GM21717 (cell line): ENCODE results near the gene GAB3.

Source experiments
- ATAC-seq: cut with Tn5 transposase; IDR thresholded peaks from one replicate; pipeline ENCODE4 v1.9.1; 2021; ENCODE audit warnings: mild to moderate bottlenecking, moderate library complexity; ENCODE audit not compliant: unreplicated experiment

The GAB3 gene

GRCh38 chrX:154751203-154751668, 359 bp upstream of the GAB3 start:
- ATAC-seq, result peak; percentile 15

GRCh38 chrX:154749856-154750255, 1.0 kb downstream of the GAB3 start:
- no peak for ATAC-seq

DNA sequence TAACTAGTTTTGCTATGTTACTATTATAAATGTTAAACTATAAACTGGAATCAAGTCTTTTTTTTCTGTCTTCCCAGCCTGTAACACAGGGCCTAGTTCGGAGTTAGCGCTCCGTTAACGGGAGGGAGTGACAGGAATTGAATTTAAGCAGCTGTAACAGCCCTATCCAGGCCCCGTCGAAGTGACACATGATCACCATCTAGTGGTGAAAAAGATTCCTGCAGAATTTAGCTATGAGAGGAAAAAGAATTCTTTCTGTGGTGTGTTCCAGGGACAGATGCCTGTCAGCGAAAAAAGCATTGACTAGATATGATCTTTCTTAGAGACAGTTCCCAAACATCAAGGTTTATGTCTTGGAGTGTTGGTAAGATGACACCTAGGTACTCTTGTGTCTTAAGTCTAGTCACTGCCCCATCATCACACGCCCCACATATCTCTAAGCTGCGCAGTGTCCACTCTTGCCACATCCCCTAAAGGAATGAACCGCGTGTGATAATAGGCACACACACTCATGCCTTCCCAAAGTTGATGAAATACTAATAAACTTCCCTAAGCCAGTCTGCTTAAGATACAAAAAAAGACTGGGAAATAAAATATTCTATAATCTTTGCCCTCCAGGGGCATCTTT, 2.1 kb downstream of the GAB3 start:
- peak; percentile 44 for ATAC-seq

DNA sequence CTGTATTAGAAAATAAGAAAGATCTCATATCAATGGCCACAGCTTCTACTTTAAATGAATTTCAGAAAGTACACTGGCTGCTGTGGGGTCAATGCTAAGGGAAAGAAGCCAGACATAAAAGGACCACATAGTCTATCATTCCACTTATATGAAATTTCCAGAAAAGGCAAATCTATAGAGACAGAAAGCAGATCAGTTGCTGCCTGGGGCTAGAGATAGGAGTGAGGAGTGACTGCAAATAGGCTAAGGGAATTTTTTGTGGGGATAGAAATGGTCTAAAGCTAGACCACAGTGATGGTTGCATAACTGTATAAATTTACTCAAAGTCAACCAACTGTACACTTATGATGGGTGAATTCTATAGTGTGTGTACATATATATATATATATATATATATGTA, 8.3 kb downstream of the GAB3 start:
- ATAC-seq, result no peak

- ATAC-seq, result no peak
Measured at GRCh38 chrX:154739952-154740465, 10.9 kb downstream of the GAB3 start.

DNA sequence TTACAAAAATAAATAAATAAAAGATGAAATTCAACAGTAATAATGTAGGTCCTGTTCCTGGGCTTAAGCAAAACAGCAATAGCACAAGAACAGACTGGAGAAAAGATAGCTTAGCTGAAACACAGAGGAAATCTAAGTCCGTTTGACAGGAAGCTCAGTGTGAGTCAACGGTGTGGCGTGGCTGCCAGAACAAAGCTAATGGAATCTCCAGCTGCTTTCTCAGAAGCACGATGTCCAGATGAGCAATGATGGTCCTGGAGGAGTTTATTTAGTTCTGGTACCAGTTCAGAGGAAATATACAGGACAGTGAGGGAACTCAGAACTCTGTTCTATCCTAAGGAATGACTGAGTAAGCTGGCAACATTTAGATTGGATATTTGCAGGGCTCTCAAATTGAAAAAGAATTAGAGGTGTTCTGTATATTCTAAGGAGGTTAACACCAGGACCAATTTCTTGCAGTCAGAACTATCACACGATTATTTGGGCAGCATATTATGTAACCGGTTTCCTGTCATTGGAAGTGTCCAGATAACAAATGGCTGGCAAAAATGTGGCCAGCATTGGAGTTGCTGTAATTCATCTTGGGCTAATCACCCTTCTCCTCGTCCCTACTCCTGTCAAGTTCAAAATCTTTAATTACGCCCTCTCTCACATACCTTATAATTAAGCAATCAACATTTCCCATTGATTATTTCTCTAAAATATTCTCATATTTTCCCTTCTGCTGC, 12.7 kb downstream of the GAB3 start:
- no peak for ATAC-seq

DNA sequence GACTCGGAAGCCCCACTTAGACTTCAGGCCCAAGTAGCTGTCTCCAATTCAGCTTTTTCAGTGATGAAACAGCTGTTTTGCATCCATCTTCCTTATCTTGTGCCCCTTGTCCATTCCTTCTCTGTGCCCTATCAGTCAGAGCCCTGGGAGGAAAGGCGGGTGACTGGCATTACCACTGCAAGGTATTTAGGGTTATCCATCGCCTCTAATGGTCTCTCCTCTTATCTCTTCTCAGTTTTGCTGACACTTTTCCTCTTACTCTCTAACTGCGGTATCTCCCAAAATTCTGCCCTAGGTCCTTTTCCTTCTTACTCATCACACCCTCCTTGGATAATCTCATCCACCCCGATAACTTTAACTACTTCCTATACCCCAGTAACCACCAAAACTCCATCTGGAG, 13.7 kb downstream of the GAB3 start:
- no peak for ATAC-seq

- no peak for ATAC-seq
Measured at GRCh38 chrX:154735695-154736393, 15.0 kb downstream of the GAB3 start.

GRCh38 chrX:154734061-154734781, 16.7 kb downstream of the GAB3 start:
- no peak for ATAC-seq

DNA sequence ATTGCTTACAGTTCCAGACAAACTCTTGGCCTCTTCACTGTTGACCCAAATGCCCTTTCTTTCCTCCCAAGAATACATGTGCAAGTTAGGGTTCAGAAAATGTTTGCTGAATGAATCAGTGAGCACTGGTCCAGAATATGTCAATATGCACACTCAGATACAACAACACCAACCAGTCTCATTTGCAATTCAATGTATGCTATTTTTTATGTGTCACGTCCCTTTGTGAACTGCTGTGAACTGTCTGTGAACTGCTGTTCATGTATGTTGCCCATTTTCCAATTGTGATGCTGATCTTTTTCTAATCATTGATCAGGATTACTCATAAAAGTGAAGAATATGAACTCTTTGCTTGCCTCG, 17.8 kb downstream of the GAB3 start:
- no peak for ATAC-seq

DNA sequence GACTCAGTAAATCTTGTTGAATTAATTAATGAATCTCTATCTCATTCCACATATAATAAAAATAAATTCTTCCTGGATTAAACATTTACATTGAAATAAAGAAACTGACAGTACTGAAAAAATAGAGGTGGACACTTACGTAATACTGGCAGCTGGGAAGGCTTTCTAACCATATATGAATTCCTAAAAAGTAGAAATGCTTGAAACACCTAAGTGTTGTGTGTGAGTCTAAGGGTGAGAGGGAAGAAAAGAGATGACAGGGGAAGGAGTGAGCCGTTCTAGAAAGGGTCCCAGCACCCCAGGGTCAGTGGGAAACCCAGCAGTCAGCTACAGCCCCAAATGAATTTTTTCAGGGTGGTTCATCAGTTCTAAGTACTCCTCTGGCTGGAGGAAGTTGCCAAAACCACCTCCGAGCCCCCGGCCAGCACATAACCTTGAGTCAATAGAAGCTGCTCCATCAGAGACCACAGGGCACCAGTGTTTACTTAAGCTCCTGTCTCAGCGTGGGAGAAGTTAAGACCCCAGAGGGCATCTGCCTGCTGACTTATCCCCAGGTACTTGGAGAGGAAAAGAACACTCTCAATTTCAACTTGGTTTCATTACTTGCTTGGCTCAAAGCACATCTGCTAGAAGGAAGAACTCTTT, 18.3 kb downstream of the GAB3 start:
- ATAC-seq, result no peak

DNA sequence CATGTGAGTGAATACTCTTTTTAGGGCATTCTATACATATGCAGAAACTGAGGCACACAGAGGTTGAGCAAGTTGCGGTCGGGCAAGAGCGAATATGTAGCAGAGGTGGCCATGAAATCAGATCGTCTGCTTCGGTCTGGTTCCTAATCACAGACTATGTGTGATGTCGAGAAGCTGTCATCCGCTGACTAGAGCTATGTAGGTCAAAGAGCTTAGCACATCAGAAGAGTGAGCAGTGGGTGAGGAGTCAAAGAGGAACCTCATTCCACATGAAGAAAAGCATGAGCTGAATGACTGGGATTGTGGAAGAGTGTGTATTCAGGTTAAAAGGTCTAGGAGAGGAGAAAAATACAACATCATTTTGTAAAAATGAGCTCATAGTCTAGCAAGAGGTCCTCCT, 19.0 kb downstream of the GAB3 start:
- no peak for ATAC-seq

DNA sequence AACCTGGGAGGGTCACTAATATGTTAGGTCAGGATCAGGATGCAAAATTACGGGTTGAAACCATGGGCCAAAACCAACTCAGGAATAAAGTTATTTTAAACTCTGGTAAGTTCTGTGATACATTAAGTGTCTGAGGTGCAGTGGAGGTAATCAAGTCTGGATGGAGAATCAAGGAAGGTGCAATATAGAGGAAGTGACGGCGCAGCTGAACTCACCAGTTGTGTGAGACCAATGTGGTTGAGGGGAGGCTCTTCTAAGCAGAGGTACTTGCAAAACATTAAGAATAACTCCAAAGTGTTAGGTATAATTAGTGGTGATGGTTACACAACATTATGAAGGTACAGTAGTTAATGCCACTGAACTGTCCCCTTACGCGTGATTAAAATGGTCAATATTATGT, 19.7 kb downstream of the GAB3 start:
- no peak for ATAC-seq

DNA sequence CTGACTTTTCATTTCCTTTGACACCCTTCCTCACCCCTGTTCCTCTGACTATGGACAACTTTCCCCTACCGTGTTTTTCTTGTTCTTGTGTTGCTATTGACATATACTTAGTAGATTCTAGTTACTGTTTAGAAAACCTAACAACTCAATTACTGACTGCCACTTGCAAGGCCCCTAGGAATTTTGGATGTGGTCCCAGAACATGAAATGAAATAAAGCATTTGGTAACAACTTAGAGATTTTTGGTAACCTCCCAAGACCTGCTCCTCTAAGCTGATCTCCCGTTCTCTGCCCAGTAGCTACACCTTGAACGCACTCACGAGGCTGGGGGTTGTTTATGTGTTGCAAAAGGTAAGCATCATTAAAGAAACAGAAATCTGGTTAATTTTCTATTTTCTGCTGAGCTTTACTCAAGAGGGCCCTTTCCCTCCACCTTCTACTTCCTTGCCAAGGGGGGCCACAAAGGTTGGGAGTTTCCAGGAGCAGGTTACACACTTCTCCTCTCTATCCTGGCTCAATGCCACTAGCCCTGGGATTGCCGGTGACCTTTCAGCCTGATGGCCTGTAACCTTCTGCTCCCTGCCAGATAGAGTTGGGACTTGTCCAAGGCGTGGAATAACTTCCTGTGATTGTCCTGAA, 20.5 kb downstream of the GAB3 start:
- no peak for ATAC-seq

DNA sequence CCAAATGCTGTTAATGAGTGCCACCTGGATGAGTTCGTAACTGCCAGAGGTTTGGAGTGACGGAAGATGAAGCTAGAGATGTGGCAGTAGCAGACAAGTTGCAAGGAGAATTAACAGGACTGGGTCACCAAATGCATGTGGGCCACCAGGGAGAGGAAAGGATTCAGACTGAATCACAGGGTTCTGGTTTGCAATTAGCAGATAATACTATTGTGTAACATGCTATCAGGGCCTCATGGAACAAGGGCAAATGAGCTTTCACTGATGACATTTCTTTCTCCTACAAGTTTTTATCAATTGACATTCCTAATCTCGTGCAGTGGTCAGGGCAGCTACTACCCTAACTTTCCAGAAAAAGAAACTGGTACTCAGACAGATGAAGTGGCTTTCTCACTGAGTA, 21.4 kb downstream of the GAB3 start:
- no peak for ATAC-seq

DNA sequence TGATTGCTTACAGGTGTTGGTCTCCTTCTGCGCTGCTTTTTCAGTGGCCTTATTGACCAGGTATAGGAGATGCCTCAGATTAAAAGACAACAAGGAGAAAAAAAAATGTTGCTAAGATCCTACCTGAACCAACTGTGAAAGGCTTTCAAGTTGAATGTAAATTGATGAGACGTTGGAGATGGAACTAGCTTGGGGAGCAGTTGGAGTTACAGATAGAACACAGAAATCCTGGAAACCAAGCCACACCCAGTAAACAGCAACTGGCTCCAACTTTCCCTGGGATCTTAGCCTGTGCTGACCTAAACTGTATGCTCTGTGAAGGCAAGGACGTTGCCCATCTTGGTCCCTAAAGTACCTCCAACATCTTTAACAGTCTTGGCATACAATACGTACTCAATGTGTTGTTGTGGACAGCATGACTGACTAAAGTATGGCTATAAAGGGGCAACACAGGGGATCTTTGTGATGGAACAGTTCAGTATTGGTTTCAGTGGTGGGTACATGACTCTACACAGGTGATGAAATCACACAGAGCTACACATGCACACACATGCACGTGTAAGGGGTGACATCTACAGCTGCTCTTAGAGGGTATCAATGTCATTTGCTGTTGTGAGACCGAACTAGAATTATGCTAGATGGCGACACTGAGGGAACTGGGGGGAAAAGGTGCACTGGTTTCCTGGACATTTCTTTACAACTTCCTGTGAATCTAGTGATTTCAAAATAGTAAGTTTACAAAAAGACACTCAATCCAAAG, 22.3 kb downstream of the GAB3 start:
- no peak for ATAC-seq

GRCh38 chrX:154727871-154728270, 23.0 kb downstream of the GAB3 start:
- ATAC-seq, result no peak

GRCh38 chrX:154727418-154727817, 23.5 kb downstream of the GAB3 start:
- no peak for ATAC-seq

DNA sequence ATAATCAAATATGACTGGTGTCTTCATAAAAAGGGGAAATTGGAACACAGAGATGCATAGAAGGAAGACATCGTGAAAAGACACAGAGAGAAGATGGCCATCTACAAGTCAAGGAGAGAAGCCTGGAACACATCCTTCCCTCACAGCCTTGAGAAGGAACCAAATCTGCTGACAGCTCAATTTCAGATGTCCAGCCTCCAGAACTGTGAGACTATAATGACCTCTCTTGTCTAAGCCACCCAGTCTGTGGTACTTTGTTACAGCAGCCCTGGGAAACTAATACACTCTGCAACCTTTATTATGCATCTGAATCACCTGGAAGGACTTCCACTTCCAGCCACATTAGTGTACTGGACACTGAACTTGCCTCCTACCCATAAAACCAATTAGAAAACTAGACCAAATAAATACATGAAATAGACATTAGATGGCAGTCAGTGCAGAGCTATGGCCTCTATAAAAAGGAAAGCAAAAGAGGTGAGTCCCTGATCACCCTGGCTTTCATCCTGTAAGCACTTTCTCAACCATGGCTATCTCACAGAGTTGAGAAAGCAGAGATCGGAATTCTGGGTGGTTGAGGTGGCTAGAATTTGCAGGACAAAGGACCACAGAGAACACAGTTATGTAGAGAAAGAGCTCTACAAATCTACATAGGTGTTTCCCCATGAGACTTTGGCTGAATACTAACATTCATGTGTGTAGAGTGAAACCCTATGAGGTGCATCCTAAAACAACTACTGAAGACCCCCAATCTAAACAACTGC, 25.7 kb downstream of the GAB3 start:
- ATAC-seq, result peak; percentile 46
